WTC11 (cell line): ENCODE results near the gene NAT16. TPM values are rescaled to one million over a fixed set of nuclear protein-coding genes. Genes with fewer than 3 reads are reported as not detected.

Experiments used
- ATAC-seq: fragments of 200-7000 bp; cut with Tn5 transposase; 2 replicates; pipeline ENCODE4 v1.10.0; 2021; ENCODE audit warnings: mild to moderate bottlenecking, moderate library complexity
- CTCF ChIA-PET: fragments of 300-600 bp; sonication (Branson Sonifier 250); formaldehyde crosslinking; loops from one replicate; lab custom pipeline; 2021; ENCODE audit warnings: antibody characterized with exemption; lab: Charles Lee
- POLR2A ChIA-PET: fragments of 350-600 bp; sonication (Branson Sonifier 250); formaldehyde crosslinking; loops from one replicate; lab custom pipeline; 2021; ENCODE audit warnings: antibody characterized with exemption; lab: Charles Lee
- DNase-seq: peaks from one replicate; pipeline ENCODE4 v3.0.0; 2021; ENCODE audit warnings: low spot score
- H3K27ac Mint-ChIP-seq: 2 replicates; pipeline ENCODE4 v1.8.0; 2021; ENCODE audit warnings: mixed read lengths
- H3K27me3 Mint-ChIP-seq: 2 replicates; pipeline ENCODE4 v1.8.0; 2021; ENCODE audit warnings: low read depth, mild to moderate bottlenecking, moderate library complexity, mixed read lengths
- H3K36me3 Mint-ChIP-seq: 2 replicates; pipeline ENCODE4 v1.8.0; 2021; ENCODE audit warnings: mixed read lengths
- H3K4me1 Mint-ChIP-seq: 2 replicates; pipeline ENCODE4 v1.8.0; 2022; ENCODE audit warnings: mixed read lengths
- H3K4me3 Mint-ChIP-seq: 2 replicates; pipeline ENCODE4 v1.8.0; 2021; ENCODE audit warnings: mild to moderate bottlenecking, moderate library complexity, mixed read lengths
- H3K9me3 Mint-ChIP-seq: 2 replicates; pipeline ENCODE4 v1.8.0; 2021; ENCODE audit warnings: mixed read lengths
- ETV6 ChIP-seq: sonication (generic); formaldehyde crosslinking; IDR thresholded peaks from 2 replicates; pipeline ENCODE4 v1.8.1; 2022; ENCODE audit warnings: mild to moderate bottlenecking, missing genetic modification reagents
- FOXP1 ChIP-seq: sonication (generic); formaldehyde crosslinking; IDR thresholded peaks from 2 replicates; pipeline ENCODE4 v1.8.0; 2022; ENCODE audit warnings: missing genetic modification reagents, mild to moderate bottlenecking, moderate library complexity, borderline replicate concordance
- GABPB1 ChIP-seq: sonication (generic); formaldehyde crosslinking; IDR thresholded peaks from 2 replicates; pipeline ENCODE4 v1.8.1; 2023; ENCODE audit warnings: mild to moderate bottlenecking, missing genetic modification reagents
- GTF2I ChIP-seq: fragments of 250-450 bp; sonication (Bioruptor Pico); conservative IDR thresholded peaks from 2 replicates; pipeline ENCODE4 v1.4.0; 2021; ENCODE audit warnings: mild to moderate bottlenecking
- HMGA2 ChIP-seq: fragments of 250-450 bp; sonication (Bioruptor Pico); IDR thresholded peaks from 2 replicates; pipeline ENCODE4 v1.4.0; 2021; ENCODE audit warnings: mild to moderate bottlenecking, moderate library complexity
- JUN ChIP-seq: sonication (generic); formaldehyde crosslinking; IDR thresholded peaks from 2 replicates; pipeline ENCODE4 v1.8.0; 2023; ENCODE audit warnings: mild to moderate bottlenecking, missing genetic modification reagents
- NFYB ChIP-seq: sonication (generic); formaldehyde crosslinking; conservative IDR thresholded peaks from 2 replicates; pipeline ENCODE4 v1.8.0; 2022; ENCODE audit warnings: low read depth, missing genetic modification reagents
- NR1H2 ChIP-seq: sonication (generic); formaldehyde crosslinking; IDR thresholded peaks from 2 replicates; pipeline ENCODE4 v1.9.0; 2021; ENCODE audit warnings: mild to moderate bottlenecking, moderate library complexity, missing genetic modification reagents
- NR2C2 ChIP-seq: sonication (generic); formaldehyde crosslinking; IDR thresholded peaks from 2 replicates; pipeline ENCODE4 v1.8.0; 2022; ENCODE audit warnings: mild to moderate bottlenecking, missing genetic modification reagents
- NR3C1 ChIP-seq: sonication (generic); formaldehyde crosslinking; conservative IDR thresholded peaks from 2 replicates; pipeline ENCODE4 v1.8.1; 2023; ENCODE audit warnings: low read depth, mild to moderate bottlenecking, missing genetic modification reagents
- STAT6 ChIP-seq: sonication (generic); formaldehyde crosslinking; conservative IDR thresholded peaks from 2 replicates; pipeline ENCODE4 v1.8.1; 2023; ENCODE audit warnings: mild to moderate bottlenecking, low read depth, missing genetic modification reagents, moderate library complexity
- ZNF121 ChIP-seq: sonication (generic); formaldehyde crosslinking; IDR thresholded peaks from 2 replicates; pipeline ENCODE4 v1.8.0; 2023; ENCODE audit warnings: missing genetic modification reagents
- ZNF219 ChIP-seq: sonication (generic); formaldehyde crosslinking; IDR thresholded peaks from 2 replicates; pipeline ENCODE4 v1.8.0; 2023; ENCODE audit warnings: missing genetic modification reagents, mild to moderate bottlenecking, borderline replicate concordance
- ZNF232 ChIP-seq: sonication (generic); formaldehyde crosslinking; IDR thresholded peaks from 2 replicates; pipeline ENCODE4 v1.8.0; 2022; ENCODE audit warnings: mild to moderate bottlenecking, missing genetic modification reagents
- total RNA-seq: library from RNA; stranded (reverse); gene quantifications from 3 replicates; pipeline ENCODE4 v1.2.3, GENCODE V29; 2021
- TF ChIP-seq, protein P1 (sequence below): sonication (generic); formaldehyde crosslinking; IDR thresholded peaks from 2 replicates; pipeline ENCODE4 v1.8.1; 2023; ENCODE audit warnings: mild to moderate bottlenecking, missing genetic modification reagents
- TF ChIP-seq, protein P2 (sequence below): sonication (generic); formaldehyde crosslinking; IDR thresholded peaks from 2 replicates; pipeline ENCODE4 v1.8.0; 2022; ENCODE audit warnings: mild to moderate bottlenecking, missing genetic modification reagents
- TF ChIP-seq, protein P3 (sequence below): sonication (generic); formaldehyde crosslinking; IDR thresholded peaks from 2 replicates; pipeline ENCODE4 v1.8.1; 2022; ENCODE audit warnings: mild to moderate bottlenecking, moderate library complexity, missing genetic modification reagents

NAT16 gene
- total RNA-seq, 1 experiment from 2014 or later: 0.39 TPM

GRCh38 chr7:101124376-101125056 is 55.6 kb downstream of the NAT16 start (continued):
- TF ChIP-seq NR3C1 (no peak), HMGA2 (CRISPR knock-in tag) (no peak), JUN (no peak), GTF2I (CRISPR knock-in tag) (no peak), ETV6 (no peak), FOXP1 (no peak)
- TF ChIP-seq, protein P1, sequence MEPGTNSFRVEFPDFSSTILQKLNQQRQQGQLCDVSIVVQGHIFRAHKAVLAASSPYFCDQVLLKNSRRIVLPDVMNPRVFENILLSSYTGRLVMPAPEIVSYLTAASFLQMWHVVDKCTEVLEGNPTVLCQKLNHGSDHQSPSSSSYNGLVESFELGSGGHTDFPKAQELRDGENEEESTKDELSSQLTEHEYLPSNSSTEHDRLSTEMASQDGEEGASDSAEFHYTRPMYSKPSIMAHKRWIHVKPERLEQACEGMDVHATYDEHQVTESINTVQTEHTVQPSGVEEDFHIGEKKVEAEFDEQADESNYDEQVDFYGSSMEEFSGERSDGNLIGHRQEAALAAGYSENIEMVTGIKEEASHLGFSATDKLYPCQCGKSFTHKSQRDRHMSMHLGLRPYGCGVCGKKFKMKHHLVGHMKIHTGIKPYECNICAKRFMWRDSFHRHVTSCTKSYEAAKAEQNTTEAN: no peak
- TF ChIP-seq, all 79 proteins: peak for 0

- Mint-ChIP-seq H3K27me3 (peaks cover 17% of the 10 kb centered on the region), H3K27ac (no peak overlapping the region), H3K4me1 (peaks cover 51% of the 10 kb centered on the region), H3K4me3 (no peak overlapping the region), H3K36me3 (peaks cover 5% of the 10 kb centered on the region), H3K9me3 (peaks cover 7% of the 10 kb centered on the region)
- TF ChIP-seq ZNF232 (CRISPR knock-in tag) (no peak), NFYB (CRISPR knock-in tag) (no peak), NR1H2 (no peak), NR2C2 (no peak), STAT6 (CRISPR knock-in tag) (no peak), HMGA2 (CRISPR knock-in tag) (no peak), ETV6 (no peak)
- TF ChIP-seq, protein P2, sequence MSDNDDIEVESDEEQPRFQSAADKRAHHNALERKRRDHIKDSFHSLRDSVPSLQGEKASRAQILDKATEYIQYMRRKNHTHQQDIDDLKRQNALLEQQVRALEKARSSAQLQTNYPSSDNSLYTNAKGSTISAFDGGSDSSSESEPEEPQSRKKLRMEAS: no peak
- TF ChIP-seq, protein P3, sequence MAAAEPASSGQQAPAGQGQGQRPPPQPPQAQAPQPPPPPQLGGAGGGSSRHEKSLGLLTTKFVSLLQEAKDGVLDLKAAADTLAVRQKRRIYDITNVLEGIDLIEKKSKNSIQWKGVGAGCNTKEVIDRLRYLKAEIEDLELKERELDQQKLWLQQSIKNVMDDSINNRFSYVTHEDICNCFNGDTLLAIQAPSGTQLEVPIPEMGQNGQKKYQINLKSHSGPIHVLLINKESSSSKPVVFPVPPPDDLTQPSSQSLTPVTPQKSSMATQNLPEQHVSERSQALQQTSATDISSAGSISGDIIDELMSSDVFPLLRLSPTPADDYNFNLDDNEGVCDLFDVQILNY (CRISPR knock-in tag): no peak
- ChIA-PET CTCF (interaction anchor here (0.5 to 2.4 kb wide), 6 partner anchors 13 to 399 kb away, joined by 3 to 12 read pairs (median 4); no protein-coding TSS in a partner anchor), POLR2A (no interaction called here)
- no peak for ATAC-seq
- no peak for DNase-seq
These were observed 56.4 kb downstream of the NAT16 start for GRCh38 chr7:101123703-101124068.

DNA sequence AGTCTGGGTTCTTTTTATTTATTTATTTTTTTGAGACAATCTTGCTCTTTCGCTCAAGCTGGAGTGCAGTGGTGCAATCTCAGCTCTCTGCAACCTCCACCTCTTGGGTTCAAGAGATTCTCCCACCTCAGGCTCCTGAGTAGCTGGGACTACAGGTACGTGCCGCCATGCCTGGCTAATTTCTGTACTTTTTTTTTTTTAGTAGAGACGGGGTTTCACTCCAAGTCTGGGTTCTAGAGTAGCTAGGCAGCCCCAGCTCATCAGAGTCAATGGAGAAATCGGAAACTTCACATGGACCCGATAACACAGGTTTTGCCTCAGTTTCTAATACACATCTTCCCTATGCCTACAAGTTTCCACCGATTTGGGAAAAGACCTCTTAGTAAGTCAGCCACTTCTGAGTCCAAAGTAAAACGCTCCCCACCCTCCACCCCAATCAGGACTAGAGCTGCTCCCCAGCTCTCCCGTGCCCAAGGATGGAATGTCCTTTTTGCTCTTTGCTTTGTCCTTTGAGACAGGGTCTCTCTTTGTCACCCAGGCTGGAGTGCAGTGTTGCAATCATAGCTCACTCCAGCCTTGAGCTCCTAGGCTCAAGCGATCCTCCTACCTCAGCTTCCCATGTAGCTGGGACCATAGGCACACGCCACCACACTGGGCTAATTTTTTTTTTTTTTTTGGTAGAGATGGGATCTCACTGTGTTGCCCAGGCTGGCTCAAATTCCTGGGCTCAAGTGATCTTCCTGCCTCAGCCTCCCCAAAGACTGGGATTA is 57.0 kb downstream of the NAT16 start:
- peak overlapping the region; percentile 74; the same call in 1 of the 2 replicates for H3K27ac Mint-ChIP-seq
- no peak overlapping the region for H3K4me3 Mint-ChIP-seq
- H3K27me3 Mint-ChIP-seq: peaks cover 14% of the 10 kb centered on the region
- H3K9me3 Mint-ChIP-seq: peaks cover 7% of the 10 kb centered on the region
- peaks cover 49% of the 10 kb centered on the region for H3K4me1 Mint-ChIP-seq
- no peak for DNase-seq
- no peak for ATAC-seq
- ChIA-PET POLR2A (interaction anchor here (0.7 to 0.8 kb wide), 2 partner anchors 38 to 51 kb away, joined by 3 read pairs; partner anchors contain the start of gene TRIM56), CTCF (interaction anchor here (0.5 to 2.4 kb wide), 8 partner anchors 21 to 398 kb away, joined by 3 to 12 read pairs (median 4); no protein-coding TSS in a partner anchor)
- peaks cover 5% of the 10 kb centered on the region for H3K36me3 Mint-ChIP-seq
- TF ChIP-seq ZNF121 (CRISPR knock-in tag) (peak; percentile 89), GABPB1 (CRISPR knock-in tag) (peak; percentile 70), FOXP1 (no peak), ZNF219 (CRISPR knock-in tag) (no peak)
